ENCODE data around the gene TRAPPC1.

- TF ChIP-seq CTCF (conservative IDR thresholded peaks at IDR 0.05; ENCODE audit: low read depth in 2 of 2) (no peak), EZH2phosphoT487 (IDR thresholded peaks at IDR 0.05; ENCODE audit: unreplicated experiment) (no peak), REST (IDR thresholded peaks at IDR 0.05; ENCODE audit: unreplicated experiment) (no peak), POLR2AphosphoS5 (IDR thresholded peaks at IDR 0.05; ENCODE audit: low read depth) (no peak), EZH2 (IDR thresholded peaks at IDR 0.05; ENCODE audit: low read depth, unreplicated experiment) (no peak), CREB1 (CRISPR knock-in tag; IDR thresholded peaks at IDR 0.05; ENCODE audit: low read depth) (no peak), ETS1 (IDR thresholded peaks at IDR 0.05) (no peak), STAT1 (IDR thresholded peaks at IDR 0.05; ENCODE audit: unreplicated experiment) (no peak), ZNF114 (CRISPR knock-in tag; IDR thresholded peaks at IDR 0.05) (no peak), ZNF462 (CRISPR knock-in tag; IDR thresholded peaks at IDR 0.05) (no peak), NANOG (IDR thresholded peaks at IDR 0.05; ENCODE audit: borderline replicate concordance) (no peak), ZNF331 (CRISPR knock-in tag; IDR thresholded peaks at IDR 0.05; ENCODE audit: low read depth) (no peak), JUNB (IDR thresholded peaks at IDR 0.05; ENCODE audit: unreplicated experiment) (no peak)
Measured at GRCh38 chr17:7897090-7897489, 34.7 kb downstream of the TRAPPC1 start.

Measured in GM23338 (cell line).